GM12878 (cell line): ENCODE results near the gene SPARC. TPM values are rescaled to one million over a fixed set of nuclear protein-coding genes. Genes with fewer than 3 reads are reported as not detected.

Experiments used
- ATAC-seq: fragments of 200-7000 bp; cut with Tn5 transposase; 3 replicates; pipeline ENCODE4 v1.9.1; 2020; ENCODE audit warnings: mild to moderate bottlenecking, moderate library complexity
- BruUV-seq: library from RNA; stranded (reverse); fragments of 400-500 nt; replicated peaks from 2 replicates; lab custom pipeline; 2021; lab: Mats Ljungman, UMichigan
- CTCF ChIA-PET: fragments of 300-600 bp; sonication (Branson Sonifier 250); formaldehyde crosslinking; extraction: SDS; loops from one replicate; lab custom pipeline; 2021; ENCODE audit warnings: inconsistent platforms; lab: Yijun Ruan, JAX
- POLR2A ChIA-PET: fragments of 350-600 bp; formaldehyde crosslinking; extraction: SDS; loops from one replicate; lab custom pipeline; 2021; ENCODE audit warnings: inconsistent platforms; lab: Charles Lee
- RAD21 ChIA-PET: fragments of 300-600 bp; sonication (Branson Sonifier 250); formaldehyde crosslinking; loops from one replicate; lab custom pipeline; 2023; ENCODE audit warnings: antibody characterized with exemption; ENCODE audit not compliant: unreplicated experiment; lab: Charles Lee
- SMC1A ChIA-PET: fragments of 300-600 bp; sonication (Branson Sonifier 250); formaldehyde crosslinking; loops from one replicate; lab custom pipeline; 2023; ENCODE audit not compliant: unreplicated experiment, uncharacterized antibody; lab: Charles Lee
- DNase-seq: peaks from one replicate; pipeline ENCODE4 v3.0.0-alpha.2; 2011; ENCODE audit warnings: low read depth, low spot score
- FAIRE-seq: peaks from 3 replicates; lab custom pipeline; 2011; peaks lifted over from hg19 to GRCh38; lab: Jason Lieb, UNC
- H2AFZ ChIP-seq: 2 replicates; pipeline ENCODE4 v1.6.0; 2011; ENCODE audit warnings: low read depth, low read length, control low read depth; ENCODE audit not compliant: control insufficient read depth
- H3K27ac ChIP-seq: 2 replicates; pipeline ENCODE4 v1.5.1; 2011; ENCODE audit warnings: control low read depth; ENCODE audit not compliant: control insufficient read depth, insufficient read depth
- H3K27me3 ChIP-seq, 2 experiments: replicated peaks in 1 of 2; 2 replicates each; pipeline versions ENCODE4 v1.6.0 to v1.6.1; 2011; ENCODE audit warnings: low read length in 1 of 2; ENCODE audit not compliant: control insufficient read depth in 2 of 2, insufficient read depth in 2 of 2
- H3K36me3 ChIP-seq, 2 experiments: 2 replicates each; pipeline ENCODE4 v1.5.1; 2011; ENCODE audit warnings: low read length in 1 of 2; ENCODE audit not compliant: control insufficient read depth in 2 of 2, insufficient read depth in 2 of 2
- H3K4me1 ChIP-seq: 2 replicates; pipeline ENCODE4 v1.6.1; 2011; ENCODE audit warnings: mild to moderate bottlenecking, low read length, moderate library complexity, mixed read lengths; ENCODE audit not compliant: control insufficient read depth, insufficient read depth
- H3K4me2 ChIP-seq: 2 replicates; pipeline ENCODE4 v1.6.0; 2011; ENCODE audit warnings: control low read depth; ENCODE audit not compliant: control insufficient read depth, insufficient read depth
- H3K4me3 ChIP-seq: fragments of 200-600 bp; sonication (generic); 2 replicates; pipeline ENCODE4 v1.5.1; 2016
- H3K79me2 ChIP-seq: 2 replicates; pipeline ENCODE4 v1.6.0; 2011; ENCODE audit warnings: low read length; ENCODE audit not compliant: control insufficient read depth, insufficient read depth
- H3K9ac ChIP-seq: 2 replicates; pipeline ENCODE4 v1.8.0; 2011; ENCODE audit warnings: low read length, control low read depth, mixed read lengths; ENCODE audit not compliant: control insufficient read depth, insufficient read depth
- H3K9me3 ChIP-seq: replicated peaks from 3 replicates; pipeline ENCODE4 v1.5.1; 2011; ENCODE audit warnings: mild to moderate bottlenecking, low read length; ENCODE audit not compliant: control insufficient read depth, insufficient read depth
- H4K20me1 ChIP-seq: 2 replicates; pipeline ENCODE4 v1.6.0; 2011; ENCODE audit not compliant: control insufficient read depth, insufficient read depth
- BMI1 ChIP-seq: fragments of 450-650 bp; IDR thresholded peaks from 2 replicates; pipeline ENCODE4 v1.6.1; 2016; ENCODE audit warnings: mild to moderate bottlenecking, moderate library complexity, borderline replicate concordance
- CBX5 ChIP-seq: sonication (generic); IDR thresholded peaks from 2 replicates; pipeline ENCODE4 v1.6.1; 2016; ENCODE audit warnings: low read depth, moderate library complexity, mild to moderate bottlenecking, inconsistent platforms
- EED ChIP-seq: sonication (generic); IDR thresholded peaks from 2 replicates; pipeline ENCODE4 v1.6.1; 2016; ENCODE audit warnings: antibody characterized with exemption, low read depth
- HCFC1 ChIP-seq: fragments of 150-350 bp; IDR thresholded peaks from 2 replicates; pipeline ENCODE4 v1.6.1; 2014; ENCODE audit warnings: low read length
- IKZF2 ChIP-seq, 2 experiments: fragments of 450-650 bp; IDR thresholded peaks; 2 replicates each; pipeline ENCODE4 v1.6.1; 2017; ENCODE audit warnings: mild to moderate bottlenecking in 2 of 2, moderate library complexity in 2 of 2
- MEF2B ChIP-seq: fragments of 450-650 bp; IDR thresholded peaks from 2 replicates; pipeline ENCODE4 v1.6.1; 2018; ENCODE audit warnings: mild to moderate bottlenecking, moderate library complexity; ENCODE audit not compliant: partially characterized antibody, poor library complexity, severe bottlenecking
- PBX3 ChIP-seq: IDR thresholded peaks from 2 replicates; pipeline ENCODE4 v1.6.1; 2011; ENCODE audit warnings: mild to moderate bottlenecking, low read depth, low read length, moderate library complexity; ENCODE audit not compliant: insufficient replicate concordance
- RFX5 ChIP-seq: IDR thresholded peaks from 2 replicates; pipeline ENCODE4 v1.6.1; 2011; ENCODE audit warnings: low read depth, low read length, improper control_type of control experiment
- SREBF2 ChIP-seq: IDR thresholded peaks from 2 replicates; pipeline ENCODE4 v1.6.1; 2012; ENCODE audit warnings: mild to moderate bottlenecking, low read length
- TCF3 ChIP-seq: IDR thresholded peaks from 2 replicates; pipeline ENCODE4 v1.6.1; 2012; ENCODE audit warnings: low read depth, mild to moderate bottlenecking, low read length, borderline replicate concordance; ENCODE audit not compliant: insufficient read depth
- ZBTB4 ChIP-seq: fragments of 450-650 bp; formaldehyde crosslinking; IDR thresholded peaks from 2 replicates; pipeline ENCODE4 v1.4.0; 2022; ENCODE audit warnings: mild to moderate bottlenecking, moderate library complexity
- ZNF217 ChIP-seq: fragments of 450-650 bp; IDR thresholded peaks from 2 replicates; pipeline ENCODE4 v1.6.1; 2017; ENCODE audit warnings: antibody characterized with exemption, mild to moderate bottlenecking
- ZSCAN29 ChIP-seq: fragments of 450-650 bp; IDR thresholded peaks from 2 replicates; pipeline ENCODE4 v1.6.1; 2017; ENCODE audit warnings: mild to moderate bottlenecking, moderate library complexity
- WGBS: methylation state at CpG from one replicate; pipeline ENCODE4 v1.1.6; 2016; ENCODE audit warnings: low lambda C conversion rate; ENCODE audit not compliant: insufficient replicate concordance, insufficient coverage; ENCODE audit errors: missing lambda C conversion rate; 5-methylcytosine and 5-hydroxymethylcytosine counted together
- in situ Hi-C: fragments of 300-500 bp; cut with MboI; formaldehyde crosslinking; loops from 9 replicates; pipeline ENCODE4 v1.14.3; 2018; ENCODE audit warnings: mixed read lengths
- intact Hi-C: fragments of 100-400 bp; cut with micrococcal nuclease; formaldehyde crosslinking; loops from one replicate; pipeline ENCODE4 v1.14.2; 2022; ENCODE audit not compliant: unreplicated experiment
- polyA plus RNA-seq, 11 experiments: library from polyadenylated mRNA; depleted of rRNA in 4 of 11; unstranded in 6 of 11; stranded (reverse) in 5 of 11; fragments of >200 nt; fragmentation: Nextera tagmentation in 4 of 11; fragmentation: Illumina TruSeq in 1 of 11; extraction: Ambion mirVana in 4 of 11; extraction: Trizol in 1 of 11; gene quantifications; 1 replicate in 1 of 11; 2 replicates in 10 of 11; pipeline versions ENCODE4 v1.2.1 to v1.2.3, GENCODE V29; 2011 to 2016; ENCODE audit warnings: inconsistent platforms in 2 of 11, missing spikeins in 2 of 11, low read depth in 1 of 11
- total RNA-seq, 4 experiments: library from RNA; depleted of rRNA in 3 of 4; stranded (reverse); fragments of >200 nt in 3 of 4; fragmentation: Illumina TruSeq in 1 of 4; extraction: Trizol in 1 of 4; gene quantifications; 2 replicates each; pipeline versions ENCODE4 v1.2.1 to v1.2.3, GENCODE V29; 2013 to 2021

The SPARC gene
- total and polyA plus RNA-seq, 10 of the 15 experiments (the other 5 are each of a cell fraction or from before 2014, with no cell fraction given), result 29.6 to 154 (median 57.0) TPM

GRCh38 chr5:151625285-151625684, 61.4 kb downstream of the SPARC start:
- no peaks in the 10 kb centered on the region; a peak in 1 of 4 replicates for H3K27me3 ChIP-seq
- ChIA-PET RAD21 (no interaction called here), POLR2A (interaction anchor here (0.5 kb wide), 1 partner anchor 14 kb away, joined by 3 read pairs; no protein-coding TSS in a partner anchor), CTCF (no interaction called here), SMC1A (interaction anchor here (0.9 to 1.7 kb wide), 4 partner anchors 13 to 27 kb away, joined by 3 to 4 read pairs (median 4); no protein-coding TSS in a partner anchor)
- intact Hi-C loops (no loop called here), in situ Hi-C loops (no loop called here)
- no peak for FAIRE-seq
- 59% methylated on average over 9 of the region's 9 CpGs for WGBS
- BruUV-seq, result no TSS peak
- no peak overlapping the region for H3K9ac ChIP-seq
- no peak overlapping the region for H3K27ac ChIP-seq
- H3K36me3 ChIP-seq, result no peaks in the 10 kb centered on the region
- H3K79me2 ChIP-seq, result no peaks in the 10 kb centered on the region
- H3K4me3 ChIP-seq, result no peak overlapping the region
- DNase-seq, result no peak
- H3K4me2 ChIP-seq, result no peak overlapping the region
- no peaks in the 10 kb centered on the region for H4K20me1 ChIP-seq
- no peaks in the 10 kb centered on the region for H3K9me3 ChIP-seq
- no peaks in the 10 kb centered on the region for H3K4me1 ChIP-seq
- H2AFZ ChIP-seq, result no peak overlapping the region
- TF ChIP-seq ZNF217, result no peak
- TF ChIP-seq PBX3, result no peak
- TF ChIP-seq ZSCAN29, result no peak
- no peak for TF ChIP-seq SREBF2
- ATAC-seq, result no peak

- in situ Hi-C loops, result no loop called here
These were observed 62.2 kb downstream of the SPARC start for GRCh38 chr5:151624476-151624875.

More at GRCh38 chr5:151624476-151624875, 62.2 kb downstream of the SPARC start:
- Histone ChIP-seq H2AFZ (no peak overlapping the region), H3K79me2 (no peaks in the 10 kb centered on the region), H3K27me3 (no peaks in the 10 kb centered on the region; a peak in 1 of 4 replicates), H3K4me1 (no peaks in the 10 kb centered on the region), H3K4me2 (no peak overlapping the region), H3K9ac (no peak overlapping the region), H3K27ac (no peak overlapping the region), H3K4me3 (no peak overlapping the region), H4K20me1 (no peaks in the 10 kb centered on the region), H3K36me3 (no peaks in the 10 kb centered on the region), H3K9me3 (no peaks in the 10 kb centered on the region)
- SMC1A ChIA-PET, result interaction anchor here (0.9 to 1.7 kb wide), 4 partner anchors 14 to 28 kb away, joined by 3 to 4 read pairs (median 4); no protein-coding TSS in a partner anchor
- CTCF ChIA-PET, result interaction anchor here (1.0 kb wide), 1 partner anchor 27 kb away, joined by 5 read pairs; no protein-coding TSS in a partner anchor
- no peak for FAIRE-seq
- POLR2A ChIA-PET, result no interaction called here
- intact Hi-C loops, result no loop called here
- no peak for DNase-seq
- TF ChIP-seq EED (no peak), TCF3 (no peak), IKZF2 (IDR thresholded peaks at IDR 0.05) (no peak), MEF2B (no peak), CBX5 (no peak), HCFC1 (no peak), BMI1 (no peak), RFX5 (no peak), ZBTB4 (CRISPR knock-in tag) (no peak)
- 31% methylated on average over 8 of the region's 8 CpGs for WGBS
- RAD21 ChIA-PET, result no interaction called here
- no TSS peak for BruUV-seq
- ATAC-seq, result no peak
